Measurements from ENCODE around the gene NQO1. TPM values are rescaled to one million over a fixed set of nuclear protein-coding genes. Genes with fewer than 3 reads are reported as not detected.
A peak's percentile ranks its signal among the peaks of the same experiment; 100 is the strongest.

NQO1 gene
- total RNA-seq, 1 experiment from 2014 or later, result 853 TPM

DNA sequence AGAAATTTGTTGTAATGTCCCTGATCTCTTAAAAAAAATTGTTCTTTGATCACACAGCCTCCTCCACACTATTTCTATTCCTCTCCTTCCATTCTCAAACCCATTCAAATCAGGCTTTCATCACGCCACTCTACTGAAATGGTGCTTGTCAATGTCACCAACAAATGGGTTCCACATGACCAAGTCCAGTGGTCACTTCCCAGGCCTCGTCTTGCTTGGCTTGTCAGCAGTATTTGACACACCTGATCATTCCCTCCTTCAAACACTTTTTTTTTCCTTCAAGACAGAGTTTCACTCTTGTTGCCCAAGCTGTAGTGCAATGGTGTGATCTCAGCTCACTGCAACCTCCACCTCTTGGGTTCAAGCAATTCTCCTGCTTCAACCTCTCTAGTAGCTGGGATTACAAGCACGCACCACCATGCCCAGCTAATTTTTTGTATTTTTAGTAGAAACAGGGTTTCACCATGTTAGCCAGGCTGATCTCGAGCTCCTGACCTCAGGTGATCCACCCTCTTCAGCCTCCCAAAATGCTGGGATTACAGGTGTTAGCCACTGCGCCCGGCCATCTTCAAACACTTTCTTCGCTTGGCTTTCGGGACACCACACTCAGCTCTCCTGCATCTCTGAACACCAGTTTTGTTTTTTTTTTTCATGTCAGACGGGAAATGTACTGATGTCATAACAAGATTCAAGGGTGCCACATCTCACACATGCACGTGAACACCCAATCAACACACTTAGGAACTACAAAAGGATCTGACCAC lies 18.3 kb downstream of the NQO1 start:
- TF ChIP-seq EZH2 (IDR thresholded peaks at IDR 0.05; ENCODE audit: low read depth), result no peak
- TF ChIP-seq, protein P1, sequence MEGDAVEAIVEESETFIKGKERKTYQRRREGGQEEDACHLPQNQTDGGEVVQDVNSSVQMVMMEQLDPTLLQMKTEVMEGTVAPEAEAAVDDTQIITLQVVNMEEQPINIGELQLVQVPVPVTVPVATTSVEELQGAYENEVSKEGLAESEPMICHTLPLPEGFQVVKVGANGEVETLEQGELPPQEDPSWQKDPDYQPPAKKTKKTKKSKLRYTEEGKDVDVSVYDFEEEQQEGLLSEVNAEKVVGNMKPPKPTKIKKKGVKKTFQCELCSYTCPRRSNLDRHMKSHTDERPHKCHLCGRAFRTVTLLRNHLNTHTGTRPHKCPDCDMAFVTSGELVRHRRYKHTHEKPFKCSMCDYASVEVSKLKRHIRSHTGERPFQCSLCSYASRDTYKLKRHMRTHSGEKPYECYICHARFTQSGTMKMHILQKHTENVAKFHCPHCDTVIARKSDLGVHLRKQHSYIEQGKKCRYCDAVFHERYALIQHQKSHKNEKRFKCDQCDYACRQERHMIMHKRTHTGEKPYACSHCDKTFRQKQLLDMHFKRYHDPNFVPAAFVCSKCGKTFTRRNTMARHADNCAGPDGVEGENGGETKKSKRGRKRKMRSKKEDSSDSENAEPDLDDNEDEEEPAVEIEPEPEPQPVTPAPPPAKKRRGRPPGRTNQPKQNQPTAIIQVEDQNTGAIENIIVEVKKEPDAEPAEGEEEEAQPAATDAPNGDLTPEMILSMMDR (conservative IDR thresholded peaks at IDR 0.05), result no peak
- ChIA-PET CTCF (no interaction called here), POLR2A (ENCODE audit: unreplicated experiment) (no interaction called here)
- Histone ChIP-seq H3K36me3 (ENCODE audit: low read depth) (peaks cover 39% of the 10 kb centered on the region), H3K9me3 (ENCODE audit: insufficient read depth, low read depth) (no peaks in the 10 kb centered on the region), H4K20me1 (ENCODE audit: insufficient read depth) (peaks cover 48% of the 10 kb centered on the region), H2AFZ (no peak overlapping the region), H3K27me3 (ENCODE audit: insufficient read depth, low read depth) (no peaks in the 10 kb centered on the region), H3F3A (ENCODE audit: insufficient read depth, low read depth) (peaks cover 95% of the 10 kb centered on the region), H3K4me3 (no peak overlapping the region), H3K79me2 (ENCODE audit: low read depth) (peaks cover 8% of the 10 kb centered on the region; the same call in 1 of the 2 replicates), H3K4me1 (replicated peaks; ENCODE audit: insufficient read depth) (peaks cover 18% of the 10 kb centered on the region), H3K9me2 (ENCODE audit: insufficient read depth) (no peaks in the 10 kb centered on the region), H3K4me2 (no peak overlapping the region), H3K27ac (peak overlapping the region; percentile 33)
- DNase-seq, result no peak
- BruUV-seq (replicated peaks), result no TSS peak
- intact Hi-C loops (cut with micrococcal nuclease; ENCODE audit: unreplicated experiment), result loop anchor here (5.0 kb wide), 1 partner anchor 311 kb away; no protein-coding TSS in a partner anchor

DNA sequence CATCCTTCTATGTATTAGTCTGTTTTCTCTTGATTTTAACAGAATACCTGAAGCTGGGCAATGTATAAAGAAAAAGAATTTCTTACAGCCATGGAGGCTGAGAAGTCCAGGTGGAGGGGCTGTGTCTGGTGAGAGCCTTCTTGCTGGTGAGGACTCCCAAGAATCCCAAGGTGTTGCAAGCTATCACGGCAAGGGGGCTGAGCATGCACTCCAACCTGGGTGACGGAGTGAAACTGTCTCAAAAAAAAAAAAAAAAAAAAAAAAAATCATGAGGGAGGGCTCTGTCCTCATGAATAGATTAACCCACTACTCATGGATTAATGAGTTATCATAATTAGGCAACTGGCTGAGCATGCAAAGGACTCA lies 19.4 kb downstream of the NQO1 start:
- BruUV-seq (replicated peaks), result no TSS peak

DNA sequence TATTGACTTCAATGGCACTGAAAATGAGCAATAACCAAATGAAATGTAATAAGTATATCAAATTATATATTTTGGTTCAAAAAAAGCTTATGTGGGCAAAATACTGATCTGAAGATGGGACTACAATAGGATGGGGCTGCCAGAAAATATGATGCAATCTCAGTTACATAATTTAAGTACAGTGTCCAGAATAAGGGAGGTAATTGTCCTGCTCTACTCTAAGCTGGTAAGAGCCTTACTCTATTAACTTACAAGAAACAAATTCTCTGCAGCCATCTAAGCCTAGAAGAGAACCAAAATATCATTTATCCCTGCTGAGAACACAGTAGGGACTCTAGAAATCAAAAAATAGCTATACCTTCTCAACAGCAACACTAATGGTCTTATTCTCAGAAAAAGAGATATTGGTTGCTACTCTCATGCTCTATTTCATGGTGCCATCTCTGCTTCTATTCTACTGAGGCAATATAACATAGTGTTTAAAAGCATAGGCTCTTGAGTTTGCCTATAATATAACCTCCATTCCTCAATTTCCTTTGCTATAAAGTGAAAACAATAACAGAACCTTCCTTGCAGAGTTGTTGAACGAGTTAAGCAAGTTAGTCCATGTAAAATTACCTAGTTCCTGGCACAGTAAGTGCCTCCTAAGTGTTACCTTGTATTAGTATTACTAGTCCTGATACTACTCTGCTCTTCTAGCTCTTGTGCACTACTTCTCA lies 19.9 kb downstream of the NQO1 start:
- TF ChIP-seq, protein P1 (conservative IDR thresholded peaks at IDR 0.05), result no peak
- no peak for TF ChIP-seq EZH2 (IDR thresholded peaks at IDR 0.05; ENCODE audit: low read depth)
- ChIA-PET POLR2A (ENCODE audit: unreplicated experiment) (no interaction called here), CTCF (interaction anchor here (0.5 to 0.9 kb wide), 4 partner anchors 18 to 518 kb away, joined by 3 to 10 read pairs (median 4); no protein-coding TSS in a partner anchor)
- H4K20me1 ChIP-seq (ENCODE audit: insufficient read depth), result peaks cover 48% of the 10 kb centered on the region
- intact Hi-C loops (cut with micrococcal nuclease; ENCODE audit: unreplicated experiment), result loop anchor here (5.0 kb wide), 1 partner anchor 309 kb away; no protein-coding TSS in a partner anchor
- peaks cover 18% of the 10 kb centered on the region for H3K4me1 ChIP-seq (replicated peaks; ENCODE audit: insufficient read depth)
- H3K9me2 ChIP-seq (ENCODE audit: insufficient read depth), result no peaks in the 10 kb centered on the region
- 0 out of 2 replicates have a peak, but pooled peaks cover 3% of the 10 kb centered on the region for H3K79me2 ChIP-seq (ENCODE audit: low read depth)
- H3F3A ChIP-seq (ENCODE audit: insufficient read depth, low read depth), result peaks cover 95% of the 10 kb centered on the region
- H3K9me3 ChIP-seq (ENCODE audit: insufficient read depth, low read depth), result no peaks in the 10 kb centered on the region
- peak in 1 of 2 experiments; percentile 75 for DNase-seq
- no TSS peak for BruUV-seq (replicated peaks)
- peaks cover 25% of the 10 kb centered on the region for H3K36me3 ChIP-seq (ENCODE audit: low read depth)
- peak overlapping the region; percentile 53 for H3K27ac ChIP-seq
- H3K27me3 ChIP-seq (ENCODE audit: insufficient read depth, low read depth), result no peaks in the 10 kb centered on the region
- H3K4me3 ChIP-seq, result no peak overlapping the region
- H3K4me2 ChIP-seq, result peak overlapping the region; percentile 63
- no peak overlapping the region for H2AFZ ChIP-seq

More for the DNA sequence above, 19.4 kb downstream of the NQO1 start:
- Histone ChIP-seq H3K9me3 (ENCODE audit: insufficient read depth, low read depth) (no peaks in the 10 kb centered on the region), H3K4me3 (no peak overlapping the region), H3K4me2 (peak overlapping the region; percentile 63), H3K9me2 (ENCODE audit: insufficient read depth) (no peaks in the 10 kb centered on the region), H2AFZ (no peak overlapping the region), H3K27ac (peak overlapping the region; percentile 53), H4K20me1 (ENCODE audit: insufficient read depth) (peaks cover 52% of the 10 kb centered on the region), H3K4me1 (replicated peaks; ENCODE audit: insufficient read depth) (peaks cover 18% of the 10 kb centered on the region), H3F3A (ENCODE audit: insufficient read depth, low read depth) (peaks cover 95% of the 10 kb centered on the region), H3K27me3 (ENCODE audit: insufficient read depth, low read depth) (no peaks in the 10 kb centered on the region), H3K36me3 (ENCODE audit: low read depth) (peaks cover 28% of the 10 kb centered on the region), H3K79me2 (ENCODE audit: low read depth) (peaks cover 3% of the 10 kb centered on the region; the same call in 1 of the 2 replicates)
- ChIA-PET CTCF (interaction anchor here (0.5 to 0.9 kb wide), 3 partner anchors 18 to 519 kb away, joined by 3 to 10 read pairs (median 4); no protein-coding TSS in a partner anchor), POLR2A (ENCODE audit: unreplicated experiment) (no interaction called here)
- DNase-seq, result no peak
- no peak for TF ChIP-seq EZH2 (IDR thresholded peaks at IDR 0.05; ENCODE audit: low read depth)
- TF ChIP-seq, protein P1 (conservative IDR thresholded peaks at IDR 0.05), result no peak
- intact Hi-C loops (cut with micrococcal nuclease; ENCODE audit: unreplicated experiment), result loop anchor here (5.0 kb wide), 1 partner anchor 310 kb away; no protein-coding TSS in a partner anchor
